Upper lobe of left lung (tissue), 4 donors: ENCODE data around the gene PARD6B.

Source experiments
- POLR2A ChIP-seq, 4 donors: fragments of 450-650 bp; IDR thresholded peaks; one replicate each; pipeline ENCODE4 v1.5.1; 2016 to 2017; ENCODE audit warnings: antibody characterized with exemption in 4 of 4, mild to moderate bottlenecking in 2 of 4
- POLR2AphosphoS5 ChIP-seq, 2 donors: sonication (generic); formaldehyde crosslinking; IDR thresholded peaks; one replicate each; pipeline ENCODE4 v1.5.1; 2017; ENCODE audit warnings: antibody characterized with exemption in 2 of 2
- TF ChIP-seq, protein P1 (sequence below), 6 experiments: fragments of 450-650 bp in 4 of 6; fragments of 200-600 bp in 2 of 6; sonication (generic) in 2 of 6; IDR thresholded peaks; one replicate each; pipeline ENCODE4 v1.5.1; 2016 to 2019; ENCODE audit warnings: antibody characterized with exemption in 6 of 6

DNA sequence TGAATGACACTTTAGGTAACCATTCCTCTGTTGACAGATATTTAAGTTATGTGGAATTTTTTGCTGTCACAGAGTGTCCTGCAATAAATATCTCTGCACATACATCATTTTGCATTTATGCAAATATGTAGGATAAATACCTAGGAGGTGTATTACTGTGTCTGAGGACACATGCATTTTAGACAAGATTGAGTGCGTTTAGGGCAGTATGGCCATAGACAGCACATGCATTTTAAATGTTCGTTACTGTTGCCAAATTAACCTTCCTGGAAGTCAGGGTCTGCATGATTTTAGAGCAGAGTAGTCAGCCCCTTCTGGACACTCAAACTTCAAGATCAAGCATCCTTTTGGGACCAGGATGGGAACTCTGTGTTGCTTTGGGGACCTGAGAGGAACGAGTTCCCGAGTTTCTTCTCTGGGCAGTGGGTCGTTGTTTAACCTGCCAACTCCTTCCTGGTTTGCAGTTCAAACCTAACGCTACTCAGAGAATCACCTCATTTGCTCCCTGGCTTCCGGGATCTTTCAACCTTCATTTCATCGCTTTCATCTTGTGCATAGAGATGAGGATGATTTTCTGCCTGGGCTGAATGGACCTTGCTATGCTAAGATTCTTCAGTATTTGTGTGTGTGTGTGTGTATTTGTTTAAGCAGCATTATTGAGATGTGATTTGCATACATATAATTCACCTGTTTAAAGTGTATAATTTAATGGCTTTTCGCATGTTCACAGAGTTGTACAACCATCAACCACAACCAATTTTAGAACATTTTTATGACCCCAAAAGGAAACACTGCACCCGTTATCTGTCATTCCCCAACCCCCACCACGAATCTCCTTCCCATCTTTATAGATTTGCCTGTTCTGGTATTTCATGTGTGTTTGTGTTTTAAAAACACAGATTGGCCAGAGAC, 73.3 kb downstream of the PARD6B start:
- TF ChIP-seq, protein P1, sequence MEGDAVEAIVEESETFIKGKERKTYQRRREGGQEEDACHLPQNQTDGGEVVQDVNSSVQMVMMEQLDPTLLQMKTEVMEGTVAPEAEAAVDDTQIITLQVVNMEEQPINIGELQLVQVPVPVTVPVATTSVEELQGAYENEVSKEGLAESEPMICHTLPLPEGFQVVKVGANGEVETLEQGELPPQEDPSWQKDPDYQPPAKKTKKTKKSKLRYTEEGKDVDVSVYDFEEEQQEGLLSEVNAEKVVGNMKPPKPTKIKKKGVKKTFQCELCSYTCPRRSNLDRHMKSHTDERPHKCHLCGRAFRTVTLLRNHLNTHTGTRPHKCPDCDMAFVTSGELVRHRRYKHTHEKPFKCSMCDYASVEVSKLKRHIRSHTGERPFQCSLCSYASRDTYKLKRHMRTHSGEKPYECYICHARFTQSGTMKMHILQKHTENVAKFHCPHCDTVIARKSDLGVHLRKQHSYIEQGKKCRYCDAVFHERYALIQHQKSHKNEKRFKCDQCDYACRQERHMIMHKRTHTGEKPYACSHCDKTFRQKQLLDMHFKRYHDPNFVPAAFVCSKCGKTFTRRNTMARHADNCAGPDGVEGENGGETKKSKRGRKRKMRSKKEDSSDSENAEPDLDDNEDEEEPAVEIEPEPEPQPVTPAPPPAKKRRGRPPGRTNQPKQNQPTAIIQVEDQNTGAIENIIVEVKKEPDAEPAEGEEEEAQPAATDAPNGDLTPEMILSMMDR (IDR thresholded peaks at IDR 0.05) = no peak
- TF ChIP-seq POLR2A (IDR thresholded peaks at IDR 0.05) (no peak), POLR2AphosphoS5 (IDR thresholded peaks at IDR 0.05) (no peak)
